Ovary (tissue), 9 donors: ENCODE data around the gene HOXB2. TPM values are rescaled to one million over a fixed set of nuclear protein-coding genes. Genes with fewer than 3 reads are reported as not detected.

Experiments
- DNase-seq, 5 donors: peaks; one replicate each; pipeline ENCODE4 v3.0.0-alpha.2; 2019 to 2020
- H3K27ac ChIP-seq, 2 donors: fragments of 200-600 bp; one replicate each; pipeline versions ENCODE4 v1.5.1 to v1.8.0; 2019 to 2022
- H3K27me3 ChIP-seq: fragments of 200-600 bp; one replicate; pipeline ENCODE4 v1.8.0; 2022
- H3K36me3 ChIP-seq: fragments of 200-600 bp; sonication (generic); one replicate; pipeline ENCODE4 v1.5.1; 2019
- H3K4me1 ChIP-seq: one replicate; pipeline ENCODE4 v1.8.1; 2013; ENCODE audit warnings: mild to moderate bottlenecking, moderate library complexity; ENCODE audit not compliant: insufficient read depth
- H3K4me3 ChIP-seq: fragments of 200-600 bp; sonication (generic); one replicate; pipeline ENCODE4 v1.5.1; 2017
- H3K9me3 ChIP-seq, 2 donors: fragments of 200-600 bp in 1 of 2; sonication (generic) in 1 of 2; one replicate each; pipeline versions ENCODE4 v1.5.1 to v1.8.1; 2013 to 2019; ENCODE audit warnings: mild to moderate bottlenecking in 1 of 2, moderate library complexity in 1 of 2
- EP300 ChIP-seq: sonication (generic); formaldehyde crosslinking; IDR thresholded peaks from one replicate; pipeline ENCODE4 v1.6.1; 2017; ENCODE audit warnings: antibody characterized with exemption
- POLR2A ChIP-seq: fragments of 450-650 bp; IDR thresholded peaks from one replicate; pipeline ENCODE4 v1.6.1; 2017; ENCODE audit warnings: antibody characterized with exemption, mild to moderate bottlenecking, moderate library complexity
- WGBS, 3 donors: extraction: QIAGEN DNeasy Blood & Tissue Kit in 1 of 3; methylation state at CpG; one replicate each; pipeline versions ENCODE4 v1.1.5 to v1.1.7; 2013 to 2017; 5-methylcytosine and 5-hydroxymethylcytosine counted together
- intact Hi-C, 4 donors: fragments of 100-400 bp; cut with DNase I; formaldehyde crosslinking; loops; one replicate each; pipeline versions ENCODE4 v1.11.0 to v1.15.1; 2022 to 2023
- polyA plus RNA-seq, 2 donors: library from polyadenylated mRNA; stranded (reverse); fragments of 200-250 nt in 1 of 2; fragments of 350-450 nt in 1 of 2; fragmentation: Illumina TruSeq in 1 of 2; extraction: RNeasy Lipid Tissue Mini Kit (QIAGEN cat#74804) in 1 of 2; gene quantifications; one replicate each; pipeline ENCODE4 v1.2.3, GENCODE V29; 2013 to 2014
- total RNA-seq, 7 donors: library from RNA; depleted of rRNA in 2 of 7; stranded (reverse); fragments of >200 nt in 2 of 7; fragmentation: NEBNext Ultra II Directional in 3 of 7; extraction: Animal tissue kit (Norgen Biotek cat#: 25700) in 3 of 7; gene quantifications; one replicate each; pipeline versions ENCODE4 v1.1.0 to v1.2.4, GENCODE V29; 2016 to 2023
- TF ChIP-seq, protein P1 (sequence below), 3 donors: fragments of 450-650 bp in 2 of 3; fragments of 200-600 bp in 1 of 3; IDR thresholded peaks; one replicate each; pipeline versions ENCODE4 v1.5.1 to v1.8.0; 2016 to 2022; ENCODE audit warnings: antibody characterized with exemption in 3 of 3, mild to moderate bottlenecking in 1 of 3
- donor health status: DM: no; HTN: no; CAD: no; lungs with moderate emphysema.
- donor health status: DM: no; HTN: no; CAD: no.
- donor health status: Bipolar disorder and iron deficiency.
- donor health status: DM: yes; HTN: yes; CAD: no.
- donor health status: DM: no; HTN: no; CAD: no.
- donor health status: DM: yes; HTN: yes; CAD: no.

HOXB2 gene
- total and polyA plus RNA-seq, 9 donors, result 1.2 to 24.5 (median 7.0) TPM

DNA sequence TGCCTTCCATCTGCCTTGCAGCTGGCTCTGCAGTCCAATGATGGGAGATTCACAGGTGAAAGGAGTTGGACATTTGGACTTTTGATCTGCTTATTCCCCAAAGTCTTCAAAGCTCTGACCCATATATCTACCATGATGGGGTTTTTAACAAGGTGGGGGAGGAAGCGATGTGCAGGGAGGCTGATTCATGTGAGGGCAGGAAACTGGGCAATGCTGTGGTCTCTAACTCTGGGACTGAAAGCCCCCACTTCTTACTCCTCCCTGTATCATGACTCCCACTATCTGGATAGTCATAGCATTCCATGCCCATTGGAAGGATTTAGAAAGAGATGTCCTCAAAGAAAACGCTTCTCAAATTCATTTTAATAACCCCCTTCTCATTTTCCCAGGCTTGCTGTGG is 30.4 kb downstream of the HOXB2 start:
- intact Hi-C loops, result no loop called here
- Histone ChIP-seq H3K27ac (no peak overlapping the region), H3K4me3 (no peak overlapping the region), H3K27me3 (no peaks in the 10 kb centered on the region), H3K4me1 (no peaks in the 10 kb centered on the region), H3K9me3 (peaks cover 0 to 4% of the 10 kb centered on the region in 2 donors), H3K36me3 (no peaks in the 10 kb centered on the region)
- DNase-seq, result no peak
- 23 to 47% (median 35%) methylated on average over 2 of the region's 2 CpGs for WGBS, 3 donors
- TF ChIP-seq EP300, result no peak
- TF ChIP-seq POLR2A, result no peak
- TF ChIP-seq, protein P1, sequence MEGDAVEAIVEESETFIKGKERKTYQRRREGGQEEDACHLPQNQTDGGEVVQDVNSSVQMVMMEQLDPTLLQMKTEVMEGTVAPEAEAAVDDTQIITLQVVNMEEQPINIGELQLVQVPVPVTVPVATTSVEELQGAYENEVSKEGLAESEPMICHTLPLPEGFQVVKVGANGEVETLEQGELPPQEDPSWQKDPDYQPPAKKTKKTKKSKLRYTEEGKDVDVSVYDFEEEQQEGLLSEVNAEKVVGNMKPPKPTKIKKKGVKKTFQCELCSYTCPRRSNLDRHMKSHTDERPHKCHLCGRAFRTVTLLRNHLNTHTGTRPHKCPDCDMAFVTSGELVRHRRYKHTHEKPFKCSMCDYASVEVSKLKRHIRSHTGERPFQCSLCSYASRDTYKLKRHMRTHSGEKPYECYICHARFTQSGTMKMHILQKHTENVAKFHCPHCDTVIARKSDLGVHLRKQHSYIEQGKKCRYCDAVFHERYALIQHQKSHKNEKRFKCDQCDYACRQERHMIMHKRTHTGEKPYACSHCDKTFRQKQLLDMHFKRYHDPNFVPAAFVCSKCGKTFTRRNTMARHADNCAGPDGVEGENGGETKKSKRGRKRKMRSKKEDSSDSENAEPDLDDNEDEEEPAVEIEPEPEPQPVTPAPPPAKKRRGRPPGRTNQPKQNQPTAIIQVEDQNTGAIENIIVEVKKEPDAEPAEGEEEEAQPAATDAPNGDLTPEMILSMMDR (IDR thresholded peaks at IDR 0.05), result no peak

DNA sequence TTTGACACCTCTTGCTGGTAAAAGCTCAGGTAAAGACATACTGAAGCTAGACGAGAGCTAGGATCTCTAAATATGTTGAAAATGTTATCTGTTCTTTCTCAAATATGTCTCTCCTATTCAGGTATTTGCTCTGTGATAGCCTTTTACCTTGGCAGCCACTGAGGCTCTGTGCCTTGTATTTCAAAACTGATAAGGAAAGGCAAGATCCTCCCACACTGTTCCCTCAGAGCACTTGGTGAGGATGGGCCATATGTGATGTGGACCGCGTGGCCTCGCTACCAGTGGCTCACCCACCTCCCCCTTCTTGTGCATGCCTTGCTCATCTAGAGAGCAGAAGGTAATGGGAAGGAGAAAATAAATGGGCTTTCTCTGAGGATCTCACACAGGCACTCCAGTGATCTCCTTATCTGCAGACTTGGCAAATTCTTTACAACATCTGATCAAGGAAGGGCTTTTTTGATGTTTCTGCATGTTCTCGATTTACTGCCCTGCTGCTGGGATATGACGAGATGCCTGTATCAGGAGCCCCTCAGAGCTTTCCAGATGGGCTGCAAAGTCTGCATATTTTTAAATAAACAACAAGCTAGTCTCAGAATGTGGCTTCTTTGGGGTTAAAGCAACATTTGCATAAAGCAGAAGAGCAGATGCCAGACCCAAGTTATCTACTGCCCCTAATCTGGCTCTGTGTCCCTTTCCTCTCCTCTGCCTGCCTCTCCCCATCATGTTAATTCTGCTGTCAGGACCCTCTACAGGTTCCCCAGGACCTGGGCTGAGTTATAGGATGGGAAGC is 31.0 kb downstream of the HOXB2 start:
- H3K9me3 ChIP-seq, result peaks cover 0 to 4% of the 10 kb centered on the region in 2 donors
- WGBS, 3 donors, result 30 to 60% (median 39%) methylated on average over 6 of the region's 6 CpGs
- no peaks in the 10 kb centered on the region for H3K4me1 ChIP-seq
- intact Hi-C loops, result no loop called here
- no peaks in the 10 kb centered on the region for H3K27me3 ChIP-seq
- TF ChIP-seq, protein P1 (IDR thresholded peaks at IDR 0.05), result no peak
- TF ChIP-seq EP300, result no peak
- TF ChIP-seq POLR2A, result no peak
- no peak overlapping the region for H3K27ac ChIP-seq
- H3K36me3 ChIP-seq, result no peaks in the 10 kb centered on the region
- H3K4me3 ChIP-seq, result no peak overlapping the region
- no peak for DNase-seq

DNA sequence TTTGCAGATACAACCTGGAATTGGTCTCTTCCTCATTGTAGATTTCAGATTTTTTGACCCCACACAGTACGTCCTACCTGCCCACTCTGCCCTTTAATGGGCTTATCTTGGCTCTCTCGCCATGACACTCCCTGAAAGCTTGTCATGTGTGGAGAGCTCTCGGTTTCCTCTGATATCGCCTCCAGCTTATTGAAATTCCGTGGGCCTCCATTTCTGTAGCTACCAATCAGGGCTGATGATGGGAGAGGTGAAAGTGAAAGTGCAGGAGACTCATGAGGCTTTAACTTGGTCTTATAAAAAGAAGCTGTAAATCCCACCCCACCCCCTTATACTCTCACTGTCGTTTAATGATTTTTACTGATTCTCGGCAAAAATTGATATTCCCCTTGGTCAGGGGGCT is 31.8 kb downstream of the HOXB2 start:
- Histone ChIP-seq H3K27me3 (no peaks in the 10 kb centered on the region), H3K36me3 (no peaks in the 10 kb centered on the region), H3K9me3 (peaks cover 0 to 4% of the 10 kb centered on the region in 2 donors), H3K27ac (no peak overlapping the region), H3K4me3 (no peak overlapping the region), H3K4me1 (no peaks in the 10 kb centered on the region)
- TF ChIP-seq, protein P1 (IDR thresholded peaks at IDR 0.05), result no peak
- intact Hi-C loops, result no loop called here
- no peak for DNase-seq
- WGBS, 3 donors, result 16 to 41% (median 17%) methylated on average over 7 of the region's 7 CpGs

DNA sequence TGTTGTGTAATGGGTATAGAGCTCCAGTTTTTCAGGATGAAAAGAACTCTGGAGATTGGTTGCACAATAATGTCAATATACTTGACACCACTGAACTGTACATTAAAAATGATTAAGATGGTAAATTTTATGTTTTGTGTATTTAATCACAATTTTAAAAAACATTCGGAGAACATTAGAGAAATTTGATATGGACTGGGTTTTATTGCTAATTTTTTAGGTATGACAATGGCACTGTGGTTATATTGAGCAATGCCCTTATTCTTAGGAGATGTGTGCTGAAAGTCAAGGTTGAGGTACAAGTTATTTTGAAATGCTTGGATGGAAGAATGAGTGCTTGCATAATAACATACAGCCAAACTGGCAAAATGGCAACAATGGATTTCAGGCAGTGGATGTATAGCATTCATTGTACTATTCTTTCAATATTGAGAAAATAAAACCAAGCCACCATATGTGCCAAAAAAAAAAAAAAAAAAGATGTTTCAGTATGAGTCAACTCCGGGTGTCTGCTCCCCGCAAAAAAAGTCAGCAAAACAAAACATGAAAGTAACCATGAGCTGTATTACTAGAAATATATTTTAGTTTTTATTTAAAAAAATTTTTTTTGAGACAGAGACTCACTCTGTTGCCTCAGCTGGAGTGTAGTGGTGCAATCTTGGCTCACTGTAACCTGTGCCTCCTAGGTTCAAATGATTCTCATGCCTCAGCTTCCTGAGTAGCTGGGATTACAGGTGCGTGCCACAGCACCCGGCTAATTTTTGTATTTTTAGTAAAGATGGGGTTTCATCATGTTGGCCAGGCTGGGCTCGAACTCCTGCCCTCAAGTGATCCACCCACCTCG is 33.9 kb downstream of the HOXB2 start:
- H3K27ac ChIP-seq, result no peak overlapping the region
- H3K4me1 ChIP-seq, result no peaks in the 10 kb centered on the region
- no peaks in the 10 kb centered on the region for H3K27me3 ChIP-seq
- 67 to 78% (median 73%) methylated on average over 7 of the region's 7 CpGs for WGBS, 3 donors
- H3K36me3 ChIP-seq, result no peaks in the 10 kb centered on the region
- DNase-seq, result no peak
- peaks cover 0 to 4% of the 10 kb centered on the region in 2 donors for H3K9me3 ChIP-seq
- intact Hi-C loops, result no loop called here
- no peak overlapping the region for H3K4me3 ChIP-seq
- TF ChIP-seq EP300 (no peak), POLR2A (no peak)
- TF ChIP-seq, protein P1 (IDR thresholded peaks at IDR 0.05), result no peak
